Heart right ventricle (tissue), 16 donors: ENCODE measurements around the gene ERN1. TPM values are rescaled to one million over a fixed set of nuclear protein-coding genes. Genes with fewer than 3 reads are reported as not detected.

Experiments used
- ATAC-seq, 8 donors: fragments of 200-7000 bp; cut with Tn5 transposase; one replicate each; pipeline ENCODE4 v1.9.1; 2020; ENCODE audit warnings: mild to moderate bottlenecking in 8 of 8, moderate library complexity in 8 of 8, moderate number of reproducible peaks in 1 of 8
- DNase-seq, 2 donors: peaks; one replicate each; pipeline ENCODE4 v3.0.0-alpha.2; 2020
- H3K27ac ChIP-seq, 10 donors: fragments of 200-600 bp; sonication (generic) in 2 of 10; one replicate each; pipeline versions ENCODE4 v1.5.0 to v1.8.0; 2020 to 2022; ENCODE audit warnings: mild to moderate bottlenecking in 3 of 10
- H3K27me3 ChIP-seq, 7 donors: fragments of 200-600 bp; one replicate each; pipeline ENCODE4 v1.8.0; 2021 to 2022; ENCODE audit warnings: mild to moderate bottlenecking in 2 of 7
- H3K36me3 ChIP-seq, 9 donors: fragments of 200-600 bp; sonication (generic) in 1 of 9; one replicate each; pipeline versions ENCODE4 v1.5.0 to v1.8.0; 2020 to 2022; ENCODE audit warnings: mild to moderate bottlenecking in 2 of 9
- H3K4me1 ChIP-seq, 9 donors: fragments of 200-600 bp; sonication (generic) in 1 of 9; one replicate each; pipeline versions ENCODE4 v1.5.0 to v1.8.0; 2020 to 2022; ENCODE audit warnings: mild to moderate bottlenecking in 4 of 9
- H3K4me3 ChIP-seq, 10 donors: fragments of 200-600 bp; sonication (generic) in 2 of 10; one replicate each; pipeline versions ENCODE4 v1.5.0 to v1.8.0; 2020 to 2022; ENCODE audit warnings: mild to moderate bottlenecking in 7 of 10, moderate library complexity in 2 of 10
- H3K9me3 ChIP-seq, 11 donors: fragments of 200-600 bp in 10 of 11; sonication (generic) in 2 of 11; one replicate each; pipeline versions ENCODE4 v1.5.0 to v1.8.0; 2013 to 2022; ENCODE audit warnings: mild to moderate bottlenecking in 2 of 11, control low read depth in 1 of 11, moderate library complexity in 1 of 11
- CTCF ChIP-seq, 9 donors: fragments of 200-600 bp; sonication (generic) in 2 of 9; IDR thresholded peaks; one replicate each; pipeline versions ENCODE4 v1.5.0 to v1.8.0; 2021 to 2022; ENCODE audit warnings: antibody characterized with exemption in 9 of 9, mild to moderate bottlenecking in 5 of 9, moderate library complexity in 1 of 9
- WGBS, 2 donors: extraction: QIAGEN DNeasy Blood & Tissue Kit; methylation state at CpG; one replicate each; pipeline ENCODE4 v1.1.7; 2013; ENCODE audit warnings: inconsistent platforms in 1 of 2; 5-methylcytosine and 5-hydroxymethylcytosine counted together
- intact Hi-C, 10 donors: fragments of 100-400 bp; cut with DNase I; formaldehyde crosslinking; loops; one replicate each; pipeline versions ENCODE4 v1.11.1 to v1.14.2; 2022
- polyA plus RNA-seq, 2 donors: library from polyadenylated mRNA; stranded (reverse); fragments of 200-250 nt; gene quantifications; one replicate each; pipeline ENCODE4 v1.2.3, GENCODE V29; 2013
- total RNA-seq, 10 donors: library from RNA; stranded (reverse); fragmentation: NEBNext Ultra II Directional in 3 of 10; extraction: Animal tissue kit (Norgen Biotek cat#: 25700) in 3 of 10; gene quantifications; one replicate each; pipeline versions ENCODE4 v1.2.1 to v1.2.4, GENCODE V29; 2021 to 2023
- donor health status: Arrhythmogenic right ventricular cardiomyopathy.
- donor health status: ischemic (EF 13 %, LVEDD 7.1; RV severe dilation, severe dysfunction).
- donor health status: healthy with polysubstance abuse.
- donor health status: DM: no; HTN: yes; CAD: no.
- donor health status: DM: no; HTN: no; CAD: no.
- donor health status: ischemic (EF 25% LVEDD 6.9; RV normal size, moderate dysfunction).
- donor health status: ischemic (EF 25% LVEDD 5.7; RV mildly dilated, moderate dysfunction).
- donor health status: healthy.
- donor health status: DM: yes; HTN: yes; CAD: no.
- donor health status: Ischemic cardiomyopathy.
- donor health status: ischemic (EF 35%, LVEDD 5.7; RV mildly dilated, moderate dysfunction).
- donor health status: nonischemic (EF 11% LVEDD 7.7; RV severe dilation, severe dysfunction).
- donor health status: DM: yes; HTN: yes; CAD: no.
- donor health status: PGD.
- donor health status: ischemic (EF 29% LVEDD 5.4; RV normal size, mild dysfunction).
- donor health status: nonischemic (EF 23%, LVEDD 6.1; RV moderate dilation, normal function).

The ERN1 gene
- total and polyA plus RNA-seq, 12 donors = 2.2 to 16.6 (median 7.1) TPM

GRCh38 chr17:64056269-64057005, 73.5 kb downstream of the ERN1 start:
- Histone ChIP-seq H3K9me3 (no peaks in the 10 kb centered on the region), H3K27ac (peak overlapping the region in 1 of 10 donors; percentile 47), H3K27me3 (no peaks in the 10 kb centered on the region), H3K4me1 (peaks cover 0 to 13% (median 0%) of the 10 kb centered on the region in 9 donors), H3K36me3 (peaks cover 0 to 99% (median 40%) of the 10 kb centered on the region in 9 donors), H3K4me3 (no peak overlapping the region)
- ATAC-seq = no peak
- no peak for TF ChIP-seq CTCF (IDR thresholded peaks at IDR 0.05)
- 78 to 80% methylated on average over 12 of the region's 12 CpGs for WGBS, 2 donors
- intact Hi-C loops = no loop called here
- no peak for DNase-seq

GRCh38 chr17:64055183-64056142, 74.5 kb downstream of the ERN1 start:
- peaks cover 0 to 99% (median 36%) of the 10 kb centered on the region in 9 donors for H3K36me3 ChIP-seq
- TF ChIP-seq CTCF (IDR thresholded peaks at IDR 0.05) = no peak
- no peak overlapping the region for H3K4me3 ChIP-seq
- H3K4me1 ChIP-seq = peaks cover 0 to 10% (median 0%) of the 10 kb centered on the region in 9 donors
- DNase-seq (no peak), ATAC-seq (no peak)
- no peaks in the 10 kb centered on the region for H3K9me3 ChIP-seq
- 94 to 95% methylated on average over 22 of the region's 22 CpGs for WGBS, 2 donors
- H3K27me3 ChIP-seq = no peaks in the 10 kb centered on the region
- intact Hi-C loops = no loop called here
- no peak overlapping the region for H3K27ac ChIP-seq

GRCh38 chr17:64054304-64054703, 75.6 kb downstream of the ERN1 start:
- Histone ChIP-seq H3K4me1 (peaks cover 0 to 10% (median 0%) of the 10 kb centered on the region in 9 donors), H3K4me3 (no peak overlapping the region), H3K36me3 (peaks cover 0 to 100% (median 36%) of the 10 kb centered on the region in 9 donors), H3K9me3 (no peaks in the 10 kb centered on the region), H3K27me3 (no peaks in the 10 kb centered on the region), H3K27ac (no peak overlapping the region)
- intact Hi-C loops = no loop called here
- ATAC-seq = no peak
- TF ChIP-seq CTCF (IDR thresholded peaks at IDR 0.05) = no peak
- no peak for DNase-seq
- WGBS, 2 donors = 92 to 94% methylated on average over 21 of the region's 21 CpGs

GRCh38 chr17:64053101-64053500, 76.8 kb downstream of the ERN1 start:
- no peaks in the 10 kb centered on the region for H3K27me3 ChIP-seq
- peaks cover 0 to 100% (median 44%) of the 10 kb centered on the region in 9 donors for H3K36me3 ChIP-seq
- no peak overlapping the region for H3K4me3 ChIP-seq
- intact Hi-C loops = no loop called here
- no peaks in the 10 kb centered on the region for H3K9me3 ChIP-seq
- WGBS, 2 donors = 94 to 97% methylated on average over 10 of the region's 10 CpGs
- DNase-seq (no peak), ATAC-seq (no peak)
- H3K4me1 ChIP-seq = peaks cover 0 to 10% (median 0%) of the 10 kb centered on the region in 9 donors
- H3K27ac ChIP-seq = no peak overlapping the region
- TF ChIP-seq CTCF (IDR thresholded peaks at IDR 0.05) = no peak
